NCI-H82 (cell line): ENCODE data around the gene ZYX.

Source experiments
- DNase-seq: peaks from one replicate; lab custom pipeline; 2025; lab: John Stamatoyannopoulos, UW

ZYX gene

GRCh38 chr7:143380646-143381426 is at the start of gene ZYX:
Gene ZYX (plus strand): TSS chr7:143381345. CDS start chr7:143381572, 227 bp downstream.
- peak; percentile 88 for DNase-seq

- DNase-seq: no peak
Observed at GRCh38 chr7:143334244-143334643, 46.9 kb upstream of the ZYX start.

- no peak for DNase-seq
Observed at GRCh38 chr7:143337216-143337615, 43.9 kb upstream of the ZYX start.

- DNase-seq: no peak
Observed at GRCh38 chr7:143341842-143342241, 39.3 kb upstream of the ZYX start.

- DNase-seq: no peak
Observed at GRCh38 chr7:143343596-143343995, 37.5 kb upstream of the ZYX start.

- DNase-seq: peak; percentile 82
Observed at GRCh38 chr7:143345428-143345900, 35.7 kb upstream of the ZYX start.

- no peak for DNase-seq
Observed at GRCh38 chr7:143346018-143346417, 35.1 kb upstream of the ZYX start.

- DNase-seq: no peak
Observed at GRCh38 chr7:143347950-143348349, 33.2 kb upstream of the ZYX start.

- DNase-seq: no peak
Observed at GRCh38 chr7:143351060-143351459, 30.1 kb upstream of the ZYX start.

GRCh38 chr7:143351574-143351973 is 29.6 kb upstream of the ZYX start:
- DNase-seq: no peak

- no peak for DNase-seq
Observed at GRCh38 chr7:143352531-143353002, 28.6 kb upstream of the ZYX start.

- DNase-seq: no peak
Observed at GRCh38 chr7:143354376-143354775, 26.8 kb upstream of the ZYX start.

GRCh38 chr7:143354965-143355364 is 26.2 kb upstream of the ZYX start:
- DNase-seq: no peak

GRCh38 chr7:143355450-143356385 is 25.4 kb upstream of the ZYX start:
- no peak for DNase-seq

GRCh38 chr7:143356414-143357050 is 24.6 kb upstream of the ZYX start:
- DNase-seq: no peak

- no peak for DNase-seq
Observed at GRCh38 chr7:143358626-143359025, 22.5 kb upstream of the ZYX start.

GRCh38 chr7:143359771-143360353 is 21.3 kb upstream of the ZYX start:
- DNase-seq: no peak

- no peak for DNase-seq
Observed at GRCh38 chr7:143360788-143361551, 20.2 kb upstream of the ZYX start.

- DNase-seq: peak; percentile 3
Observed at GRCh38 chr7:143361552-143362130, 19.5 kb upstream of the ZYX start.

GRCh38 chr7:143362131-143363015 is 18.8 kb upstream of the ZYX start, which contains the start of gene FAM131B:
Gene FAM131B (minus strand): TSS chr7:143362713. CDS start chr7:143362603, 110 bp downstream.
- peak; percentile 6 for DNase-seq
